HepG2 (cell line): ENCODE data around the gene ING5. TPM values are rescaled to one million over a fixed set of nuclear protein-coding genes. Genes with fewer than 3 reads are reported as not detected.

Experiments used
- ATRX ChIP-seq: sonication (generic); formaldehyde crosslinking; IDR thresholded peaks from 2 replicates; pipeline ENCODE4 v1.4.0; 2020; ENCODE audit warnings: missing genetic modification reagents, borderline replicate concordance
- CREB1 ChIP-seq, 2 experiments: fragments of 450-650 bp in 1 of 2; IDR thresholded peaks; 2 replicates each; pipeline ENCODE4 v1.6.1; 2016 to 2017; ENCODE audit warnings: control low read depth in 1 of 2, mild to moderate bottlenecking in 1 of 2, missing compliant biosample characterization in 1 of 2, missing genetic modification characterization in 1 of 2
- ELF3 ChIP-seq: IDR thresholded peaks from 2 replicates; pipeline ENCODE4 v1.6.1; 2016; ENCODE audit warnings: missing genetic modification reagents, missing compliant biosample characterization
- HMGA1 ChIP-seq: sonication (generic); formaldehyde crosslinking; conservative IDR thresholded peaks from 2 replicates; pipeline ENCODE4 v1.4.0; 2020; ENCODE audit warnings: missing genetic modification reagents
- HNRNPL ChIP-seq: fragments of 200-400 bp; formaldehyde crosslinking; IDR thresholded peaks from 2 replicates; pipeline ENCODE4 v1.6.1; 2017; ENCODE audit warnings: mild to moderate bottlenecking, low read depth, low read length
- MXD4 ChIP-seq: IDR thresholded peaks from 2 replicates; pipeline ENCODE4 v1.6.1; 2016; ENCODE audit warnings: mild to moderate bottlenecking, missing biosample characterization, missing genetic modification reagents
- PTBP1 ChIP-seq: fragments of 200-400 bp; formaldehyde crosslinking; IDR thresholded peaks from 2 replicates; pipeline ENCODE4 v1.6.1; 2018; ENCODE audit warnings: low read length, low read depth; ENCODE audit not compliant: poor library complexity, severe bottlenecking
- SRSF9 ChIP-seq: fragments of 200-400 bp; formaldehyde crosslinking; IDR thresholded peaks from 2 replicates; pipeline ENCODE4 v1.6.1; 2018; ENCODE audit warnings: borderline replicate concordance, mild to moderate bottlenecking, low read depth, low read length; ENCODE audit not compliant: insufficient read depth, poor library complexity, severe bottlenecking
- ZBTB37 ChIP-seq: sonication (generic); formaldehyde crosslinking; IDR thresholded peaks from 2 replicates; pipeline ENCODE4 v1.4.0; 2020; ENCODE audit warnings: mild to moderate bottlenecking, missing genetic modification reagents
- ZMYM4 ChIP-seq: sonication (generic); formaldehyde crosslinking; IDR thresholded peaks from 2 replicates; pipeline ENCODE4 v1.8.1; 2023; ENCODE audit warnings: mild to moderate bottlenecking, missing genetic modification reagents
- ZNF281 ChIP-seq: sonication (generic); formaldehyde crosslinking; IDR thresholded peaks from 2 replicates; pipeline ENCODE4 v1.4.0; 2020; ENCODE audit warnings: missing genetic modification reagents, borderline replicate concordance
- ZNF687 ChIP-seq: sonication (generic); formaldehyde crosslinking; IDR thresholded peaks from 2 replicates; pipeline ENCODE4 v1.5.1; 2020; ENCODE audit warnings: mild to moderate bottlenecking, missing genetic modification reagents, moderate library complexity
- ZNF746 ChIP-seq: sonication (generic); formaldehyde crosslinking; IDR thresholded peaks from 2 replicates; pipeline ENCODE4 v1.8.0; 2022; ENCODE audit warnings: mild to moderate bottlenecking, missing genetic modification reagents
- ZNF780A ChIP-seq: sonication (generic); formaldehyde crosslinking; IDR thresholded peaks from 2 replicates; pipeline ENCODE4 v1.8.0; 2022; ENCODE audit warnings: mild to moderate bottlenecking, missing genetic modification reagents, moderate library complexity
- polyA plus RNA-seq, 8 experiments: library from polyadenylated mRNA; depleted of rRNA in 3 of 8; stranded (reverse) in 7 of 8; unstranded in 1 of 8; fragments of >200 nt; fragmentation: Illumina TruSeq in 4 of 8; extraction: Trizol in 4 of 8; gene quantifications; 2 replicates each; pipeline versions ENCODE4 v1.2.1 to v1.2.3, GENCODE V29; 2011 to 2016; ENCODE audit warnings: low read depth in 4 of 8, missing spikeins in 1 of 8, mixed read lengths in 1 of 8; ENCODE audit not compliant: insufficient read depth in 1 of 8
- total RNA-seq, 5 experiments: library from RNA; depleted of rRNA; stranded (reverse); fragments of >200 nt; fragmentation: Illumina TruSeq; extraction: Trizol; gene quantifications; 2 replicates each; pipeline ENCODE4 v1.2.3, GENCODE V29; 2016; ENCODE audit warnings: low read depth in 1 of 5
- TF ChIP-seq, protein P1 (sequence below): sonication (generic); formaldehyde crosslinking; IDR thresholded peaks from 2 replicates; pipeline ENCODE4 v1.8.0; 2022; ENCODE audit warnings: mild to moderate bottlenecking, missing genetic modification reagents; ENCODE audit not compliant: insufficient replicate concordance

Gene ING5
- total and polyA plus RNA-seq, 2 of the 13 experiments (the other 11 are each of a cell fraction or from before 2014, with no cell fraction given), result 61.9 to 71.9 TPM

GRCh38 chr2:241773511-241774418 is 71.9 kb downstream of the ING5 start (continued):
- TF ChIP-seq ZNF281 (CRISPR knock-in tag) (peak; percentile 61; the same call in 1 of the 2 replicates), CREB1 (IDR thresholded peaks at IDR 0.05) (no peak), CREB1 (CRISPR knock-in tag; IDR thresholded peaks at IDR 0.05) (no peak), PTBP1 (peak; percentile 46), ZNF687 (CRISPR knock-in tag) (peak; percentile 69), HNRNPL (peak; percentile 100), HMGA1 (CRISPR knock-in tag) (no peak), ZBTB37 (CRISPR knock-in tag) (peak; percentile 73), ELF3 (peak; percentile 96), ZMYM4 (peak; percentile 35; the same call in 1 of the 2 replicates), SRSF9 (no peak), ZNF780A (CRISPR knock-in tag) (0 out of 2 replicates have a peak, but pooled peaks have one; percentile 24), ZNF746 (peak; percentile 54), MXD4 (CRISPR knock-in tag) (peak; percentile 18; the same call in 1 of the 2 replicates), ATRX (CRISPR knock-in tag) (no peak)
- TF ChIP-seq, protein P1, sequence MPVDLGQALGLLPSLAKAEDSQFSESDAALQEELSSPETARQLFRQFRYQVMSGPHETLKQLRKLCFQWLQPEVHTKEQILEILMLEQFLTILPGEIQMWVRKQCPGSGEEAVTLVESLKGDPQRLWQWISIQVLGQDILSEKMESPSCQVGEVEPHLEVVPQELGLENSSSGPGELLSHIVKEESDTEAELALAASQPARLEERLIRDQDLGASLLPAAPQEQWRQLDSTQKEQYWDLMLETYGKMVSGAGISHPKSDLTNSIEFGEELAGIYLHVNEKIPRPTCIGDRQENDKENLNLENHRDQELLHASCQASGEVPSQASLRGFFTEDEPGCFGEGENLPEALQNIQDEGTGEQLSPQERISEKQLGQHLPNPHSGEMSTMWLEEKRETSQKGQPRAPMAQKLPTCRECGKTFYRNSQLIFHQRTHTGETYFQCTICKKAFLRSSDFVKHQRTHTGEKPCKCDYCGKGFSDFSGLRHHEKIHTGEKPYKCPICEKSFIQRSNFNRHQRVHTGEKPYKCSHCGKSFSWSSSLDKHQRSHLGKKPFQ, result peak; percentile 45
